GM18511 (cell line): ENCODE data around the gene PID1.

ENCODE experiments used
- ATAC-seq: cut with Tn5 transposase; IDR thresholded peaks from one replicate; pipeline ENCODE4 v1.9.1; 2021; ENCODE audit warnings: mild to moderate bottlenecking, moderate library complexity; ENCODE audit not compliant: unreplicated experiment

PID1 gene

GRCh38 chr2:229270551-229271410 lies at the start of gene PID1:
TSS of gene PID1 (minus strand) at chr2:229271287. CDS start at chr2:229271043, 244 bp downstream.
- no peak for ATAC-seq

- ATAC-seq = no peak
These were observed 48.5 kb upstream of the PID1 start for GRCh38 chr2:229319558-229319957.

- no peak for ATAC-seq
These were observed 43.0 kb upstream of the PID1 start for GRCh38 chr2:229314117-229314516.

- ATAC-seq = no peak
These were observed 42.5 kb upstream of the PID1 start for GRCh38 chr2:229313591-229313990.

GRCh38 chr2:229301237-229301636 lies 30.1 kb upstream of the PID1 start:
- no peak for ATAC-seq

- ATAC-seq = no peak
These were observed 29.7 kb upstream of the PID1 start for GRCh38 chr2:229300790-229301189.

GRCh38 chr2:229300371-229300770 lies 29.3 kb upstream of the PID1 start:
- ATAC-seq = no peak

- no peak for ATAC-seq
These were observed 26.2 kb upstream of the PID1 start for GRCh38 chr2:229297247-229297646.

- no peak for ATAC-seq
These were observed 25.4 kb upstream of the PID1 start for GRCh38 chr2:229296536-229296935.

GRCh38 chr2:229296016-229296415 lies 24.9 kb upstream of the PID1 start:
- no peak for ATAC-seq

GRCh38 chr2:229287823-229288222 lies 16.7 kb upstream of the PID1 start:
- ATAC-seq = no peak

- no peak for ATAC-seq
These were observed 11.9 kb upstream of the PID1 start for GRCh38 chr2:229282758-229283546.

GRCh38 chr2:229279516-229279915 lies 8.4 kb upstream of the PID1 start:
- ATAC-seq = no peak

GRCh38 chr2:229275506-229275905 lies 4.4 kb upstream of the PID1 start:
- ATAC-seq = no peak

GRCh38 chr2:229273723-229274338 lies 2.7 kb upstream of the PID1 start:
- peak; percentile 76 for ATAC-seq

GRCh38 chr2:229273006-229273722 lies 2.1 kb upstream of the PID1 start:
- no peak for ATAC-seq

- ATAC-seq = no peak
These were observed 1.1 kb downstream of the PID1 start for GRCh38 chr2:229269941-229270340.

GRCh38 chr2:229269146-229269545 lies 1.9 kb downstream of the PID1 start:
- no peak for ATAC-seq

GRCh38 chr2:229268626-229269025 lies 2.5 kb downstream of the PID1 start:
- no peak for ATAC-seq

GRCh38 chr2:229267080-229267479 lies 4.0 kb downstream of the PID1 start:
- ATAC-seq = no peak

GRCh38 chr2:229265727-229266126 lies 5.4 kb downstream of the PID1 start:
- ATAC-seq = no peak
